Measurements from ENCODE around the gene FAAP100.

- TF ChIP-seq POLR2AphosphoS5 (IDR thresholded peaks at IDR 0.05; ENCODE audit: low read depth, low read length) (no peak), TAF1 (IDR thresholded peaks at IDR 0.05; ENCODE audit: borderline replicate concordance, insufficient read depth, low read length) (no peak), REST (IDR thresholded peaks at IDR 0.05; ENCODE audit: insufficient read depth in 1 of 2, low read depth in 2 of 2, low read length in 2 of 2) (no peak), SIN3A (IDR thresholded peaks at IDR 0.05; ENCODE audit: borderline replicate concordance, insufficient read depth, low read length) (no peak)
These were observed 5.3 kb upstream of the FAAP100 start for GRCh38 chr17:81557276-81558114.
